GM12878 (cell line): ENCODE measurements around the gene PPP1R2B. TPM values are rescaled to one million over a fixed set of nuclear protein-coding genes. Genes with fewer than 3 reads are reported as not detected.
A peak's percentile ranks its signal among the peaks of the same experiment; 100 is the strongest.

Experiments used
- ATAC-seq: fragments of 200-7000 bp; cut with Tn5 transposase; 3 replicates; pipeline ENCODE4 v1.9.1; 2020; ENCODE audit warnings: mild to moderate bottlenecking, moderate library complexity
- BruUV-seq: library from RNA; stranded (reverse); fragments of 400-500 nt; replicated peaks from 2 replicates; lab custom pipeline; 2021; lab: Mats Ljungman, UMichigan
- CTCF ChIA-PET: fragments of 300-600 bp; sonication (Branson Sonifier 250); formaldehyde crosslinking; extraction: SDS; loops from one replicate; lab custom pipeline; 2021; ENCODE audit warnings: inconsistent platforms; lab: Yijun Ruan, JAX
- POLR2A ChIA-PET: fragments of 350-600 bp; formaldehyde crosslinking; extraction: SDS; loops from one replicate; lab custom pipeline; 2021; ENCODE audit warnings: inconsistent platforms; lab: Charles Lee
- RAD21 ChIA-PET: fragments of 300-600 bp; sonication (Branson Sonifier 250); formaldehyde crosslinking; loops from one replicate; lab custom pipeline; 2023; ENCODE audit warnings: antibody characterized with exemption; ENCODE audit not compliant: unreplicated experiment; lab: Charles Lee
- SMC1A ChIA-PET: fragments of 300-600 bp; sonication (Branson Sonifier 250); formaldehyde crosslinking; loops from one replicate; lab custom pipeline; 2023; ENCODE audit not compliant: unreplicated experiment, uncharacterized antibody; lab: Charles Lee
- DNase-seq: peaks from one replicate; pipeline ENCODE4 v3.0.0-alpha.2; 2011; ENCODE audit warnings: low read depth, low spot score
- FAIRE-seq: peaks from 3 replicates; lab custom pipeline; 2011; peaks lifted over from hg19 to GRCh38; lab: Jason Lieb, UNC
- H2AFZ ChIP-seq: 2 replicates; pipeline ENCODE4 v1.6.0; 2011; ENCODE audit warnings: low read depth, low read length, control low read depth; ENCODE audit not compliant: control insufficient read depth
- H3K27ac ChIP-seq: 2 replicates; pipeline ENCODE4 v1.5.1; 2011; ENCODE audit warnings: control low read depth; ENCODE audit not compliant: control insufficient read depth, insufficient read depth
- H3K27me3 ChIP-seq, 2 experiments: replicated peaks in 1 of 2; 2 replicates each; pipeline versions ENCODE4 v1.6.0 to v1.6.1; 2011; ENCODE audit warnings: low read length in 1 of 2; ENCODE audit not compliant: control insufficient read depth in 2 of 2, insufficient read depth in 2 of 2
- H3K36me3 ChIP-seq, 2 experiments: 2 replicates each; pipeline ENCODE4 v1.5.1; 2011; ENCODE audit warnings: low read length in 1 of 2; ENCODE audit not compliant: control insufficient read depth in 2 of 2, insufficient read depth in 2 of 2
- H3K4me1 ChIP-seq: 2 replicates; pipeline ENCODE4 v1.6.1; 2011; ENCODE audit warnings: mild to moderate bottlenecking, low read length, moderate library complexity, mixed read lengths; ENCODE audit not compliant: control insufficient read depth, insufficient read depth
- H3K4me2 ChIP-seq: 2 replicates; pipeline ENCODE4 v1.6.0; 2011; ENCODE audit warnings: control low read depth; ENCODE audit not compliant: control insufficient read depth, insufficient read depth
- H3K4me3 ChIP-seq: fragments of 200-600 bp; sonication (generic); 2 replicates; pipeline ENCODE4 v1.5.1; 2016
- H3K79me2 ChIP-seq: 2 replicates; pipeline ENCODE4 v1.6.0; 2011; ENCODE audit warnings: low read length; ENCODE audit not compliant: control insufficient read depth, insufficient read depth
- H3K9ac ChIP-seq: 2 replicates; pipeline ENCODE4 v1.8.0; 2011; ENCODE audit warnings: low read length, control low read depth, mixed read lengths; ENCODE audit not compliant: control insufficient read depth, insufficient read depth
- H3K9me3 ChIP-seq: replicated peaks from 3 replicates; pipeline ENCODE4 v1.5.1; 2011; ENCODE audit warnings: mild to moderate bottlenecking, low read length; ENCODE audit not compliant: control insufficient read depth, insufficient read depth
- H4K20me1 ChIP-seq: 2 replicates; pipeline ENCODE4 v1.6.0; 2011; ENCODE audit not compliant: control insufficient read depth, insufficient read depth
- CHD1 ChIP-seq: IDR thresholded peaks from 2 replicates; pipeline ENCODE4 v1.6.1; 2012; ENCODE audit warnings: low read depth, low read length, improper control_type of control experiment
- CREM ChIP-seq: IDR thresholded peaks from 2 replicates; pipeline ENCODE4 v1.6.1; 2014; ENCODE audit warnings: antibody characterized with exemption, low read depth
- HDAC6 ChIP-seq: fragments of 200-600 bp; sonication (generic); IDR thresholded peaks from one replicate; pipeline ENCODE4 v1.8.0; 2017; ENCODE audit warnings: antibody characterized with exemption; ENCODE audit not compliant: unreplicated experiment
- JUNB ChIP-seq: IDR thresholded peaks from 2 replicates; pipeline ENCODE4 v1.6.1; 2016; ENCODE audit warnings: antibody characterized with exemption, mild to moderate bottlenecking
- NFXL1 ChIP-seq: fragments of 450-650 bp; IDR thresholded peaks from 2 replicates; pipeline ENCODE4 v1.6.1; 2017; ENCODE audit warnings: antibody characterized with exemption, mild to moderate bottlenecking, borderline replicate concordance
- PML ChIP-seq: IDR thresholded peaks from 2 replicates; pipeline ENCODE4 v1.6.1; 2012; ENCODE audit warnings: low read length, inconsistent platforms
- SMC3 ChIP-seq: IDR thresholded peaks from 2 replicates; pipeline ENCODE4 v1.6.1; 2011; ENCODE audit warnings: low read length, improper control_type of control experiment, borderline replicate concordance
- TCF7 ChIP-seq: IDR thresholded peaks from 2 replicates; pipeline ENCODE4 v1.6.1; 2014; ENCODE audit warnings: antibody characterized with exemption, borderline replicate concordance
- WGBS: methylation state at CpG from one replicate; pipeline ENCODE4 v1.1.6; 2016; ENCODE audit warnings: low lambda C conversion rate; ENCODE audit not compliant: insufficient replicate concordance, insufficient coverage; ENCODE audit errors: missing lambda C conversion rate; 5-methylcytosine and 5-hydroxymethylcytosine counted together
- in situ Hi-C: fragments of 300-500 bp; cut with MboI; formaldehyde crosslinking; loops from 9 replicates; pipeline ENCODE4 v1.14.3; 2018; ENCODE audit warnings: mixed read lengths
- intact Hi-C: fragments of 100-400 bp; cut with micrococcal nuclease; formaldehyde crosslinking; loops from one replicate; pipeline ENCODE4 v1.14.2; 2022; ENCODE audit not compliant: unreplicated experiment
- polyA plus RNA-seq, 11 experiments: library from polyadenylated mRNA; depleted of rRNA in 4 of 11; unstranded in 6 of 11; stranded (reverse) in 5 of 11; fragments of >200 nt; fragmentation: Nextera tagmentation in 4 of 11; fragmentation: Illumina TruSeq in 1 of 11; extraction: Ambion mirVana in 4 of 11; extraction: Trizol in 1 of 11; gene quantifications; 1 replicate in 1 of 11; 2 replicates in 10 of 11; pipeline versions ENCODE4 v1.2.1 to v1.2.3, GENCODE V29; 2011 to 2016; ENCODE audit warnings: inconsistent platforms in 2 of 11, missing spikeins in 2 of 11, low read depth in 1 of 11
- total RNA-seq, 4 experiments: library from RNA; depleted of rRNA in 3 of 4; stranded (reverse); fragments of >200 nt in 3 of 4; fragmentation: Illumina TruSeq in 1 of 4; extraction: Trizol in 1 of 4; gene quantifications; 2 replicates each; pipeline versions ENCODE4 v1.2.1 to v1.2.3, GENCODE V29; 2013 to 2021
- TF ChIP-seq, protein P1 (sequence below): fragments of 450-650 bp; IDR thresholded peaks from 2 replicates; pipeline ENCODE4 v1.6.1; 2018; ENCODE audit warnings: mild to moderate bottlenecking, low read depth, moderate library complexity; ENCODE audit not compliant: partially characterized antibody
- TF ChIP-seq, protein P2 (sequence below): fragments of 450-650 bp; IDR thresholded peaks from 2 replicates; pipeline ENCODE4 v1.6.1; 2017; ENCODE audit warnings: mild to moderate bottlenecking
- TF ChIP-seq, protein P3 (sequence below): fragments of 450-650 bp; IDR thresholded peaks from 2 replicates; pipeline ENCODE4 v1.6.1; 2014; ENCODE audit warnings: mild to moderate bottlenecking
- TF ChIP-seq, protein P4 (sequence below): fragments of 450-650 bp; formaldehyde crosslinking; IDR thresholded peaks from 2 replicates; pipeline ENCODE4 v1.5.0; 2022; ENCODE audit warnings: mild to moderate bottlenecking, missing genetic modification characterization

The PPP1R2B gene
- total and polyA plus RNA-seq, 10 of the 15 experiments (the other 5 are each of a cell fraction or from before 2014, with no cell fraction given), result 0.02 to 0.13 (median 0.08) TPM; not detected in 5

GRCh38 chr5:156824800-156825199, 25.3 kb upstream of the PPP1R2B start (continued):
- TF ChIP-seq CHD1, result no peak
- TF ChIP-seq, protein P1, sequence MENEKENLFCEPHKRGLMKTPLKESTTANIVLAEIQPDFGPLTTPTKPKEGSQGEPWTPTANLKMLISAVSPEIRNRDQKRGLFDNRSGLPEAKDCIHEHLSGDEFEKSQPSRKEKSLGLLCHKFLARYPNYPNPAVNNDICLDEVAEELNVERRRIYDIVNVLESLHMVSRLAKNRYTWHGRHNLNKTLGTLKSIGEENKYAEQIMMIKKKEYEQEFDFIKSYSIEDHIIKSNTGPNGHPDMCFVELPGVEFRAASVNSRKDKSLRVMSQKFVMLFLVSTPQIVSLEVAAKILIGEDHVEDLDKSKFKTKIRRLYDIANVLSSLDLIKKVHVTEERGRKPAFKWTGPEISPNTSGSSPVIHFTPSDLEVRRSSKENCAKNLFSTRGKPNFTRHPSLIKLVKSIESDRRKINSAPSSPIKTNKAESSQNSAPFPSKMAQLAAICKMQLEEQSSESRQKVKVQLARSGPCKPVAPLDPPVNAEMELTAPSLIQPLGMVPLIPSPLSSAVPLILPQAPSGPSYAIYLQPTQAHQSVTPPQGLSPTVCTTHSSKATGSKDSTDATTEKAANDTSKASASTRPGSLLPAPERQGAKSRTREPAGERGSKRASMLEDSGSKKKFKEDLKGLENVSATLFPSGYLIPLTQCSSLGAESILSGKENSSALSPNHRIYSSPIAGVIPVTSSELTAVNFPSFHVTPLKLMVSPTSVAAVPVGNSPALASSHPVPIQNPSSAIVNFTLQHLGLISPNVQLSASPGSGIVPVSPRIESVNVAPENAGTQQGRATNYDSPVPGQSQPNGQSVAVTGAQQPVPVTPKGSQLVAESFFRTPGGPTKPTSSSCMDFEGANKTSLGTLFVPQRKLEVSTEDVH, result no peak
- TF ChIP-seq, all 136 proteins: peak for 3

- H3K4me3 ChIP-seq, result no peak overlapping the region
- BruUV-seq, result no TSS peak
- H3K4me2 ChIP-seq, result peak overlapping the region; percentile 61
- H3K9me3 ChIP-seq, result no peaks in the 10 kb centered on the region
- H3K4me1 ChIP-seq, result peaks cover 7% of the 10 kb centered on the region
- ATAC-seq (peak; percentile 62), FAIRE-seq (no peak), DNase-seq (no peak)
- ChIA-PET SMC1A (interaction anchor here (1.1 to 2.0 kb wide), 4 partner anchors 54 to 109 kb away, joined by 3 to 10 read pairs (median 4); no protein-coding TSS in a partner anchor), RAD21 (interaction anchor here (1.1 to 3.0 kb wide), 2 partner anchors 95 to 109 kb away, joined by 3 to 13 read pairs; no protein-coding TSS in a partner anchor), CTCF (interaction anchor here (1.1 to 1.3 kb wide), 4 partner anchors 108 to 202 kb away, joined by 3 read pairs; no protein-coding TSS in a partner anchor), POLR2A (interaction anchor here (0.7 kb wide), 1 partner anchor 91 kb away, joined by 6 read pairs; no protein-coding TSS in a partner anchor)
- H2AFZ ChIP-seq, result no peak overlapping the region
- no peaks in the 10 kb centered on the region for H3K79me2 ChIP-seq
- no peaks in the 10 kb centered on the region for H4K20me1 ChIP-seq
- no peaks in the 10 kb centered on the region for H3K27me3 ChIP-seq
- H3K27ac ChIP-seq, result no peak overlapping the region
- H3K36me3 ChIP-seq, result no peaks in the 10 kb centered on the region
- H3K9ac ChIP-seq, result no peak overlapping the region
- intact Hi-C loops, result loop anchor here (5.0 kb wide), 1 partner anchor 307 kb away; no protein-coding TSS in a partner anchor
- in situ Hi-C loops, result no loop called here
- 24% methylated on average over 3 of the region's 3 CpGs for WGBS
- TF ChIP-seq, protein P2, sequence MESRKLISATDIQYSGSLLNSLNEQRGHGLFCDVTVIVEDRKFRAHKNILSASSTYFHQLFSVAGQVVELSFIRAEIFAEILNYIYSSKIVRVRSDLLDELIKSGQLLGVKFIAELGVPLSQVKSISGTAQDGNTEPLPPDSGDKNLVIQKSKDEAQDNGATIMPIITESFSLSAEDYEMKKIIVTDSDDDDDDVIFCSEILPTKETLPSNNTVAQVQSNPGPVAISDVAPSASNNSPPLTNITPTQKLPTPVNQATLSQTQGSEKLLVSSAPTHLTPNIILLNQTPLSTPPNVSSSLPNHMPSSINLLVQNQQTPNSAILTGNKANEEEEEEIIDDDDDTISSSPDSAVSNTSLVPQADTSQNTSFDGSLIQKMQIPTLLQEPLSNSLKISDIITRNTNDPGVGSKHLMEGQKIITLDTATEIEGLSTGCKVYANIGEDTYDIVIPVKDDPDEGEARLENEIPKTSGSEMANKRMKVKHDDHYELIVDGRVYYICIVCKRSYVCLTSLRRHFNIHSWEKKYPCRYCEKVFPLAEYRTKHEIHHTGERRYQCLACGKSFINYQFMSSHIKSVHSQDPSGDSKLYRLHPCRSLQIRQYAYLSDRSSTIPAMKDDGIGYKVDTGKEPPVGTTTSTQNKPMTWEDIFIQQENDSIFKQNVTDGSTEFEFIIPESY, result no peak
- TF ChIP-seq SMC3, result no peak
- TF ChIP-seq, protein P3, sequence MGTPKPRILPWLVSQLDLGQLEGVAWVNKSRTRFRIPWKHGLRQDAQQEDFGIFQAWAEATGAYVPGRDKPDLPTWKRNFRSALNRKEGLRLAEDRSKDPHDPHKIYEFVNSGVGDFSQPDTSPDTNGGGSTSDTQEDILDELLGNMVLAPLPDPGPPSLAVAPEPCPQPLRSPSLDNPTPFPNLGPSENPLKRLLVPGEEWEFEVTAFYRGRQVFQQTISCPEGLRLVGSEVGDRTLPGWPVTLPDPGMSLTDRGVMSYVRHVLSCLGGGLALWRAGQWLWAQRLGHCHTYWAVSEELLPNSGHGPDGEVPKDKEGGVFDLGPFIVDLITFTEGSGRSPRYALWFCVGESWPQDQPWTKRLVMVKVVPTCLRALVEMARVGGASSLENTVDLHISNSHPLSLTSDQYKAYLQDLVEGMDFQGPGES, result no peak
- TF ChIP-seq, protein P4, sequence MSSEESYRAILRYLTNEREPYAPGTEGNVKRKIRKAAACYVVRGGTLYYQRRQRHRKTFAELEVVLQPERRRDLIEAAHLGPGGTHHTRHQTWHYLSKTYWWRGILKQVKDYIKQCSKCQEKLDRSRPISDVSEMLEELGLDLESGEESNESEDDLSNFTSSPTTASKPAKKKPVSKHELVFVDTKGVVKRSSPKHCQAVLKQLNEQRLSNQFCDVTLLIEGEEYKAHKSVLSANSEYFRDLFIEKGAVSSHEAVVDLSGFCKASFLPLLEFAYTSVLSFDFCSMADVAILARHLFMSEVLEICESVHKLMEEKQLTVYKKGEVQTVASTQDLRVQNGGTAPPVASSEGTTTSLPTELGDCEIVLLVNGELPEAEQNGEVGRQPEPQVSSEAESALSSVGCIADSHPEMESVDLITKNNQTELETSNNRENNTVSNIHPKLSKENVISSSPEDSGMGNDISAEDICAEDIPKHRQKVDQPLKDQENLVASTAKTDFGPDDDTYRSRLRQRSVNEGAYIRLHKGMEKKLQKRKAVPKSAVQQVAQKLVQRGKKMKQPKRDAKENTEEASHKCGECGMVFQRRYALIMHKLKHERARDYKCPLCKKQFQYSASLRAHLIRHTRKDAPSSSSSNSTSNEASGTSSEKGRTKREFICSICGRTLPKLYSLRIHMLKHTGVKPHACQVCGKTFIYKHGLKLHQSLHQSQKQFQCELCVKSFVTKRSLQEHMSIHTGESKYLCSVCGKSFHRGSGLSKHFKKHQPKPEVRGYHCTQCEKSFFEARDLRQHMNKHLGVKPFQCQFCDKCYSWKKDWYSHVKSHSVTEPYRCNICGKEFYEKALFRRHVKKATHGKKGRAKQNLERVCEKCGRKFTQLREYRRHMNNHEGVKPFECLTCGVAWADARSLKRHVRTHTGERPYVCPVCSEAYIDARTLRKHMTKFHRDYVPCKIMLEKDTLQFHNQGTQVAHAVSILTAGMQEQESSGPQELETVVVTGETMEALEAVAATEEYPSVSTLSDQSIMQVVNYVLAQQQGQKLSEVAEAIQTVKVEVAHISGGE (CRISPR knock-in tag), result no peak
- TF ChIP-seq JUNB, result 0 out of 2 replicates have a peak, but pooled peaks have one; percentile 3
- no peak for TF ChIP-seq HDAC6
- no peak for TF ChIP-seq CREM
- TF ChIP-seq TCF7, result no peak
- no peak for TF ChIP-seq PML
- TF ChIP-seq NFXL1, result no peak
Observed at GRCh38 chr5:156825688-156826087, 24.4 kb upstream of the PPP1R2B start.
